ENCODE results near the gene APOBEC3B. TPM values are rescaled to one million over a fixed set of nuclear protein-coding genes. Genes with fewer than 3 reads are reported as not detected.
"Not testable (repeated sequence)": the region's sequence is repeated elsewhere in the genome, so short reads cannot be mapped to it uniquely, and the experiment has no call there.

The APOBEC3B gene
- polyA plus RNA-seq, 3 donors, result 5.9 to 7.6 (median 6.5) TPM

DNA sequence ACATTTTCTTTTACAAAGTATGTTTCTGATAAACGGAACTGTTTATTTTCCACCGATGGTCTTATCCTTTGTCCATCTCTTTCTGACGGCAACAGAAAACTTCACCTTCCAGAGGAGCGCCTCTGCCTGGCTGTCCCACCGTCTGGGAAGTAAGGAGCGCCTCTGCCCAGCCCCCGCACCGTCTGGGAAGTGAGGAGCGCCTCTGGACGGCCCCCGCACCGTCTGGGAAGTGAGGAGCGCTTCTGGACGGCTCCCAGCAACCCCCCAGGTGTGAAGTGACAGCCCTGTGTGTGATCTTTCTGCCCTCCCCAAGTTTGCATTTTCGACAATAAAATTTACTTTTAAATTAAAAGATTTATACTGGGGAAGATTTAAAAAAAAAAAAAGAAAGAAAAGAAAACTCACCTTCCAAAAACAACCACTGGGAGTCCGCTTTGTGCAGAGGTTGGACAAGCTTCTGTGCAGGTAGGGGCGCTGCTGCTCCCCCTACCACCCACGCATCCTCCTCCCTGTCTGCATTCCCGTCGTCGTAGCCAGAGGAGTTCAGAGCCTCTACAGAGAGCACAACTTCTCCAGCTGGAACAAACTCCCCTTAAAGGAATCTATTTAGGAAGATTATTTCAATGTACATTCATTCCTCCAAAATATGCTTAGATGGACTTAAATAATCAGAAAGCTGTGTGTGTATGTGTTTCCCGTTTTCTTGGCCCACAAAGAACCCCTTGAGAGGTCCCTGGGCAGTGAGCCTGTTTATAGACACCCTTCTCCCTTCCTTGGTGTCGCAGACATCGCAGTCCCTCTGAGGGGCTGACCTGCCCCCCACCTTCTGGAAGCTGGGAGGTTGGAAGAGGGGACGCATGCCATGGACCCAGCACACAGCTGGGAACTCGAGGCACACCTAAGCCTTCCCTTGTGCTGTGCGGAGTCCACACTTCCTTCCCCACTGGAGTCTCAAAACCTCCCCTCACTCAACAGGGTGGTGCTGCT lies 849 bp upstream of the APOBEC3B start:
- peak in 8 of 11 donors; percentile 38 to 66 (median 56) for DNase-seq (ENCODE audit: extremely low read depth in 1 of 11, low read depth in 9 of 11, low spot score in 4 of 11)

- no peak for DNase-seq (ENCODE audit: extremely low read depth in 1 of 11, low read depth in 9 of 11, low spot score in 4 of 11)
Observed at GRCh38 chr22:38984224-38984623, 2.1 kb downstream of the APOBEC3B start.

- DNase-seq (ENCODE audit: extremely low read depth in 1 of 11, low read depth in 9 of 11, low spot score in 4 of 11), result not testable (repeated sequence)
Observed at GRCh38 chr22:38984784-38985757, 2.9 kb downstream of the APOBEC3B start.

DNA sequence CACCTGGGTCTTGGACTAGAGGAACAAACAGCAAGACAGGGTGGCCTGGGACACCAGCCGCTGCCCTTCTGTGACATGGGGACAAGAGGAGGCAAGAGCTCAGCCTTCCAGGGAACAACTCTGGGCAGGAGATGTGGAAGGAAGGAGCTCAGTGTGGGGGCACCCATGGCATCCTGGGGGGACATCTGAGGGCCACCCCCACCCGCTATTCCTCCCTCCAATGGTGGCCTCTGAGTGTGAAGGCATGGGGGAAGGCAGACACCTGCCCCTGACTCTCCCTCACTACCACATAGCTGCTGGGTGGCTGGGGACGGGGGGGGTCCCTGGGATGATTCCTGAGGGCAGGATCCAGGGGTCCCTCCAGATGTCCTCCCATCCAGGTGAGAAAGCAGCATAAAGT lies 4.5 kb downstream of the APOBEC3B start:
- DNase-seq (ENCODE audit: extremely low read depth in 1 of 11, low read depth in 9 of 11, low spot score in 4 of 11), result no peak

GRCh38 chr22:38987171-38987895 lies 5.2 kb downstream of the APOBEC3B start:
- DNase-seq (ENCODE audit: extremely low read depth in 1 of 11, low read depth in 9 of 11, low spot score in 4 of 11), result no peak

- no peak for DNase-seq (ENCODE audit: extremely low read depth in 1 of 11, low read depth in 9 of 11, low spot score in 4 of 11)
Observed at GRCh38 chr22:38989466-38989865, 7.3 kb downstream of the APOBEC3B start.

DNA sequence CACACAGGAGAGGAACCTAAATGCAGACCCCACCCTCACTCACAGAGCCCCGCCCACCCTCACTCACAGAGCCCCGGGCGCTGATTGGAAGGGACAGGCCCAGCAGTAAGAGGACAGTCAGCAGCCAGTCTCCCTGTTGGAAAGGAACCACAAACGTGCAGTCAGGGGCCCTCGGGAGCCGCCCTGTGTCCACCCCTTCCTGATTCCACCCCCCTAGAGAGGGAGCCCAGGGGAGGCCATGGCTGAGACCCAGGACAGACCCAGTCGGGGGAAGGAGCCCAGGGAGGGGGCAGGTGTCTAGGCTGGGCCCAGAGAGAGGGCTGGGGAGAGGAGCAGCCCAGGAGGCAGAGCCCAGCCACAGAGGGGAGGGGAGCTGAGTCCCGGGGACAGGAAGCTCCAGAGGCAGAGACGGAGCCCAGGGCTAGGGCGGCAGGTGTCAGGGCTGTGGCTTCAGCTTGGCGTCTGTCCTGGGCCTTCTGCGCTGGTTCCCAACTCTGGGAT lies 10.8 kb downstream of the APOBEC3B start:
- not testable (repeated sequence) for DNase-seq (ENCODE audit: extremely low read depth in 1 of 11, low read depth in 9 of 11, low spot score in 4 of 11)

DNA sequence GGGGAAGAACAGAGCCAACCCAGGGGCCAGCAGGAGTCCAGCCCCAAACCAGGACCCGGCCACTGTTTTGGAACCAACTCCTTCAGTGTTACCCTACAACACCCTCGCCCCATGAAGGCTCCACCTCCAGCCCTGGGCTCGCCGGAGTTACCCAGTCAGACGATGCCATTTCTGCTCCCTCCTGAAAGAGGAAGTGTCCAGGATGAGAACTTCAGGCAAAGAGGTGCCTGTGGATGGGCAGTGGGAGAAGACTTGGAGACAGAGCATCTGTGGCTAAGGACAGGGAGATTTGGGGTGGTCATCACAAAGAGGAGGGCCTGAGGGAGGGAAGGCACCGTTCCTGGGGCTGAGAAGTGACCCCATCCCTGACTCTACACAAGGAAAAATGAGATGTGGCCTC lies 14.0 kb downstream of the APOBEC3B start:
- no peak for DNase-seq (ENCODE audit: extremely low read depth in 1 of 11, low read depth in 9 of 11, low spot score in 4 of 11)

DNA sequence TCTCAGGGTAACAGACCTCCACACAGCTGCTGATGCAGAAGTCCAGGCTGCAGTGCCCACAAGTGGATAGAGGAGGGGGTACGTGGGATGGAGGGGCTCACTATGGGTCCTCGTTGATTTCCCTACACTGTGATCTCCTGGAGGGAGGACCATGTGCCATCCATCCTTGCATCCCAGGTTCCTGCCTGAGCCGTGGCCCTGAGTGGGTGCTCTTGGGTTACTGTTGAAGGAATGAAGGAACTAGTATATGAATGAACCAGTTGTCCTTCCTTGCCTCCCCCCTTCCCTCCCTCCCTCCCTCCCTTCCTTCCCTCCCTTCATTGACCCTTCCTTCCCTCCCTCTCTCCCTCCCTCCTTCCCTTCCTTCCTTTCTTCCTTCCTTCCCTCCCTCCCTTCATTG lies 15.4 kb downstream of the APOBEC3B start:
- DNase-seq (ENCODE audit: extremely low read depth in 1 of 11, low read depth in 9 of 11, low spot score in 4 of 11), result no peak

- DNase-seq (ENCODE audit: extremely low read depth in 1 of 11, low read depth in 9 of 11, low spot score in 4 of 11), result peak in 8 of 11 donors; percentile 63 to 77 (median 71)
Observed at GRCh38 chr22:39003165-39003638, 21.1 kb downstream of the APOBEC3B start.

- DNase-seq (ENCODE audit: extremely low read depth in 1 of 11, low read depth in 9 of 11, low spot score in 4 of 11), result no peak
Observed at GRCh38 chr22:39007177-39007576, 25.0 kb downstream of the APOBEC3B start.

GRCh38 chr22:39008271-39008850 lies 26.2 kb downstream of the APOBEC3B start:
- DNase-seq (ENCODE audit: extremely low read depth in 1 of 11, low read depth in 9 of 11, low spot score in 4 of 11), result not testable (repeated sequence)

GRCh38 chr22:39010946-39011345 lies 28.8 kb downstream of the APOBEC3B start:
- no peak for DNase-seq (ENCODE audit: extremely low read depth in 1 of 11, low read depth in 9 of 11, low spot score in 4 of 11)

GRCh38 chr22:39012533-39013511 lies 30.7 kb downstream of the APOBEC3B start:
- no peak for DNase-seq (ENCODE audit: extremely low read depth in 1 of 11, low read depth in 9 of 11, low spot score in 4 of 11)

DNA sequence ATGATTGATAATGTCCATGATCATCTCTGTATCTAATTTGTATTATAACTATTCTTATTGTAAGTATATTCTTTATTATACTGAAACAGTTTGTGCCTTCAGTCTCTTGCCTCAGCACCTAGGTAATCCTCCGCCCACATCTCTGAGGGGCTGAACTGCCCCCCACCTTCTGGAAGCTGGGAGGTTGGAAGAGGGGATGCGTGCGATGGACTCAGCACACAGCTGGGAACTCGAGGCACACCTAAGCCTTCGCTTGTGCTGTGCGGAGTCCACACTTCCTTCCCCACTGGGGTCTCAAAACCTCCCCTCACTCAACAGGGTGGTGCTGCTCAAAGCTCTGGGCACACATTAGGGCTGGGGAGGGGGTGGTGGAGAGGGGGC lies 31.4 kb downstream of the APOBEC3B start:
- DNase-seq (ENCODE audit: extremely low read depth in 1 of 11, low read depth in 9 of 11, low spot score in 4 of 11), result not testable (repeated sequence)

DNA sequence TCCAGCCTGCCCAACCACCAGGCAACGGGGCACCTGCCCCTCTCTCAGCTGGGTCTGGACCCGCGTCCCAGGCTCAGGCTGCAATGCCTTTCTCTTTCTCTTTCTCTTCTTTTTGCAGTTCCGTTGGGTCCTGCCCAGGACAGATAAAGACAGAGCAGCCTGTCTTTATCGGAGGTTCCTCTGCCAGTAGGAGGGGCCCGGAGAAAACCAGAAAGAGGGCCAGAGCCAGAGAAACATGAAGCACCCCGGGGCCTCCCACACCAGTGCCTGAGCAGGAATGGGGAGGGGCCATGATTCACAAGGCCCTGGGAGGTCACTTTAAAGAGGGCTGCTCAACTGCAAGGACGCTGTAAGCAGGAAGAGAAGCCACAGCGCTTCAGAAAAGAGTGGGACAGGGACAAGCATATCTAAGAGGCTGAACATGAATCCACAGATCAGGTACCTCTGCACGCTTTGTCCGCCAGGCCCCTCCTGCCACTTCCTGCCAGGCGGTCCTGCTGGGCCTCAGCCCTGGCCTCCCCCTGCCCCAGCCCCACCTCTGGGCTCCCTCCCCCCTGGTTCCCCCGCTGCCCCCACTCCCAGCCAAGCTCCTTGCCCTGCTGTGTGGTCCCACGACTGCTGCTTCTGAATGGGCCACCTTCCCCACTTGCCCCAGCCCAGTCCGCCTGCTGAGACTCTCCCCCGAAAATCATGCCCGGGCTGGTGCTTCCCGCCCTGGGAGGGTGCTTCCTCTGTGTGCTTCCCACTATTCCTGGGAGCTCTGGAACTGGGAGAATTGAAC lies 32.0 kb downstream of the APOBEC3B start, which contains the start of gene APOBEC3C:
TSS of gene APOBEC3C (plus strand) at position 316 of the 781 bp plus-strand sequence. CDS start at position 422, 106 bp downstream.
- peak in 7 of 11 donors; percentile 29 to 56 (median 44) for DNase-seq (ENCODE audit: extremely low read depth in 1 of 11, low read depth in 9 of 11, low spot score in 4 of 11)

Data from renal cortex interstitium (tissue), 11 donors.